NCI-H187 (cell line): ENCODE measurements around the gene SLC4A4.
A peak's percentile ranks its signal among the peaks of the same experiment; 100 is the strongest.

Experiments
- DNase-seq, 2 experiments: peaks; one replicate each; lab custom pipeline; 2025; lab: John Stamatoyannopoulos, UW

SLC4A4 gene

DNA sequence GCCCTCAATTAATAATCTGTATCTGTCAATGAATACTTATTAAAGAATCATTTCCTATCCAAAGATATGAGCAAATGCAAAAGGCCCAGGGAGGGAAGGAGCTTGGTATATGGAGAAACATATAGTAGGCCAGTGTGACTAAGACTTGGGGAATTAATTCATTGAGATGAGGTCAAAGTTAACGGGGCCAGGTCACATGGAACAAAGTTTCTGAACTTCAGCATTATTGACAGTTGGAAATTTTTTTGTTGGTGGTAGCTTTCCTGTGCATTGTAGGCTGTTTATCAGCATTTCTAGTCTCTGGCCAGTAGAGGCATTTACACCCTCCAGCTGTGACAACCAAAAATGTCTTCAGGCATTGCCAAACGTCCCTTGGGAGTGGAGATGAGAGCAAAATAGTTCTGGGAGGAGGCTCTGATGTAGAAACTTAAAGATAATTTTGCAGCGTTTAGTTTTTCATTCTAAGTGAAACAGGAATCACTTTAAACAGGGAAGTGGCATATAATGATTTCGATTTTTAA lies 202.0 kb downstream of the SLC4A4 start:
- no peak for DNase-seq

DNA sequence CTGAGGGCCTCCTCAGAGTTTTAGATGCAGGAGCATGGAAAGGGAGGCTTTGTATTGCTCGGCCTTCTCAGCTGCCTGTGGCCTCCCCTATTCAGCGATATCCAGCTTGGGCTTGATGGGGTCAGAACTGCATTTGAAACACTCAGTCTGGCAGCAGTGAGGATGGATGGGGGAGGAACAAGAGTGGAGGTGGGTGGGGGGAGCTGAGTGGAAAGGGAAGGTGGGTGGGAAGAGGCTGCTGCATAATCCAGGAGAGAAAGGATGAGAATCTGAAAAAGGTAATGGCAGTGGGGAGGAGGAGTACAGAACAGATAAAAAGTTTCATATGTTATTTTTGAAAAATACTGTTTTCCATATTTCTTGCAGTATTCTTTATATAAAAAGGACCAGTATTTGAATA lies 202.7 kb downstream of the SLC4A4 start:
- no peak for DNase-seq

DNA sequence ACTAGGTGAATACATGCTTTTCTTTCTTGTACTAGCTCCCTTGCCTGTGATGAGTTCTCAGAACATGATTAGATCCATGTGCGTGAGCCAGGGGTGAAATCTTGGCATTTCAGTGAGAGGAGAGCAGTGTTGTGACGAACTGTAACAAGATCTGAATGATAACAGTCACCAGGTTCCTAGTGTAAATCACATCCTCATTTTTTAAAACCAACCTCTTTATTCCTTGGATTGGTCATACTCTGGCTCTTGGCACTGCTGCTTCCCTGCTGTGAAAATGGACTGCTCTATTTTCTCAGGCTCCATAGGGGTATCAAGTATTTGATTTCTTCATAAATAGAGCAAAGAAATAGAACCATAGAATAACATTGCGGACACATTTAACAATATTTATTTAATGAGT lies 206.3 kb downstream of the SLC4A4 start:
- DNase-seq: no peak

DNA sequence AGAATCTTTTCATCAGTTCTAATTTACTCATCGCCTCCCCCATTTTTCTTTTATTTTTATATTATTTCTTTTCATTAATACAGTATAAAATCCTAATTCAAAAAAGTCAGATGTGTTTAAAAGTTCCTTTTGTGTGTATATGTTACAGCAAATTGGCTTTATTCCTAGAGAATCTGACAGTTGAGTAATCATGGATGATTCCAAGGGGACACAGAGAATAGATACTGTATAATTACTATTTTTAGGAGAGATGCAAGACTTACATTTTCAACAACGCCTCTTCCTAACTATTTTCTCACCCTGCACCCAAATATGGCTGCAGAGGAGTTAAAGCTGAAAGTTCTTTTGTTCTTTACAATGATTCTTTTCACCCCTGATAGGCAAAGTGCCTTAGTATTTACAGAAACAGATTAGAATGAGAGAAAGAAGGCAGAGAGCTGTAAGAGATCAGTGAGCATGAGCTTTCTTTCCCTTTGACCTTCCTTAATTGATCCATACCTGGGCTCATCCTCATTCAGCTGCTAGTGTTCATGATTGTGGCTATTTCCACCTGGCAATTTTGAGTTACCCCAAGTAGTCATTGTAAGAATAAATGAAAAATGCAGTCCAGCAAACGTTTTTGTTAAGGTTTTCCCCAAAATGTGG lies 210.8 kb downstream of the SLC4A4 start:
- no peak for DNase-seq

DNA sequence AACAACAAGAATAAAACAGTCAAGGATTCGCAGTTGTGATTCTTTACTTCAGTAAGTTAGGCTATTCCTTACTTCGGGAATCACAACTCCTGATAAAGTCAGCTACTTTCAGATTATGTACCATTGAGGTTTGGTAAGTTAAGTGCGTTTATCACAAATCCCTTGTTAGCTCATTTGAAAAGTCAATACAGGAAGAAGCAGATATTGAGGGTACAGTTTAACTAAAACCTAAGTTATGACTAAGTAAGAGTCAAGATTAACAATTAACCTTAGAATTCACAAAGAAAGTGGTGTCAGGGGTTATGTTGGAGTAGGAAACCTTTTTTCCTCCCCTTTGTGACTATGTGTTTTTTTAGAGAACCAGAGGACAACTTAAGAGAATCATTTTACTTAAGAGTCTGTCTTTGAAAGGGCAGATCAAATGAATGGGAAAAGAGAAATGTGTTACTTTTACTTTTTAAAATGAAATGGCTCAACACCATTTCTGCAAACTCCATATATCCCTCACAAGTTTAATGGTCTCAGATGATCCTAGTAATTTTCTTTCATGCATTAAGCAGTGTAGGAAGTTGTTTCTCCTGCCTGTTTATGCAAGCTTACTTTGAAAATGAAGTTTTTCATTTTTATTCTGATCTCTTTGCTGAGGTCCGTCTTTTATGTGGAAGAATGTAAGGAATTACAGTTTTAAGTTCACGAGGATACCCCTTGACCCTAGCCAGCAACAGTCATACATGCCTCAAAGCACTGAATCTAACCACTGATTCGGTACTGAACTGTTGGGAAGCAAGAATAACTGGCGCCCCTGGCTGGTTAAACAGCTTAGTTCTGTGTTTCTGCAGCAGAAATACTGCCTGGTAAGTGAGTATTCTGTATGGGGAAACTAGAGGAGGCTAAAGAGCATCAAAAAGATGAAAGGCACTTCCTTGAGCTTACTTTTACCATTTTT lies 211.7 kb downstream of the SLC4A4 start:
- no peak for DNase-seq

DNA sequence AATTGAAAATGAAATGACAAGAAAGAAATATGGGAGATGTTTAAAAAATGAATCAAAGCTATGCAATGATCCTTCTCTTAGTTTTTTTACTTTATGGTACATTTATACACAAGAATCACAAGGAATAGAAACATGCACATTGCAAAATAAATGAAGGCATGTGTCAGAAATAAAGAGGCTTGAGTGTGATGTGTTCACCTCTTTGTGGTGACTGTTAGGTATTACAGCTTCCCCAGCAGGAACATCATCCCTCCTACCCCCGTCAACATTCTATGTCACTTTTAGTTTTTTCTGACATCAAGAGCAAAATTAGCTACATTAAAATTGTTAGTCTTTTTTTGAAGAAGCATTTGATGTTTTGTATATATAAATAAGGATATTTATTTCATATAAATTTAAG lies 214.8 kb downstream of the SLC4A4 start:
- DNase-seq: no peak

DNA sequence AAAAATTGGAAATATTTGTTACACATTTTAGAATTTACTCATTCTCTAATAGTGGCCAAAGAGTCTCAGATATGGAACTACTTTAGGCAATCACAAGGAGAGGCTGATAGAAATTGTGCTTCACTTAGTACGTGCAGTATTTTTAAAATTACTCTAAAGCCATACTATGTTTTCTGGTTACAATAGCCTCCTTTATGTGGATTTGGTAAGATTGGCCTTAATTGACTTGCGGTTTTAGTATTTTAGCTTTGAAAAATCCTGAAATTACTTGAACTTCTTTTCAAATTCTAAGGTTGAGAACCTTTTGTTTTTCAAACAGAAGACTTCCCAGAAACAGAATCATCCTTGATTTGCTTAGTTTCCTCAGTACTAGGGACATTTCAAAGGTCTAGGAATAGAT lies 215.2 kb downstream of the SLC4A4 start:
- no peak for DNase-seq

DNA sequence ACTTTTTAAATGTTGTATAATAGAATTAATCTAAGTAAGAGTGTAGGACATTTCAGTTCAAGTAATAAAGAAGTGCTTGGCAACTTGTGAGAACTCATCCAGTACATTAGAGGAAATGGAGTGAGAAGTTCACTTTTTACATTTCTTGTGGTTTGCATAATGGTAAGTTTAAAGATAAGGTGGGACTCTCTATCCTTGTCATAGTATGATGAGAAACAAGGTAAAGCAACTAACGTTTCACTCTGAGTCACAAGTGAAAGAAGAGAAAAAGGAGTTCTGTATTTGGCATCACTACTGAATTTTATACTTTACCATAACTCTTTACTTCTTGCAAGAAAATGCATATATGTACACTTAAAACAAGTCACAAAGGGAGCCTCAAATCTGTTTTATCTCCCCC lies 219.4 kb downstream of the SLC4A4 start:
- DNase-seq: no peak

DNA sequence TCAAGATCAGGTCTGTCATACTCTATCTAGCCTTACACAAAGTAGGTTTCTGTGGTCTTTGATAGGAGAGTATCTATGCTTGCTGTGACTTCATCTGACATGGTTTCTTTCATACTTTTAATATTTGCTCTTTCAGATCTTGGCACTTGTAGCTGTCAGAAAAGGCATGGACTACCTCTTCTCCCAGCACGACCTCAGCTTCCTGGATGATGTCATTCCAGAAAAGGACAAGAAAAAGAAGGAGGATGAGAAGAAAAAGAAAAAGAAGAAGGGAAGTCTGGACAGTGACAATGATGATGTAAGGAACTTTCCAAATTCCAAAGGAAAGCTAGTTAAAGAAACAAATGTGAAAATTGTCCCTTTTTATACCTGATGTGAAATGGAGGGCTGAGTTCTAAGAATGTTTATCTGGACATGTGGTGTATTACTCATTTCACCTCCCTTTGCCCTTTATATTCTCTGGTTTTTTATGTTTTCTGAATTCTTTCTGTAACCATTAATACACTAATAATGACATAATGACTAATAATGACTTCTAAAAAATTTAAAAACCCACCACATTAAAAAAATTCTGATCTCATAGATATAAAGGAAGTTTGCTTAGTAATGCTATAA lies 221.2 kb downstream of the SLC4A4 start:
- no peak for DNase-seq

DNA sequence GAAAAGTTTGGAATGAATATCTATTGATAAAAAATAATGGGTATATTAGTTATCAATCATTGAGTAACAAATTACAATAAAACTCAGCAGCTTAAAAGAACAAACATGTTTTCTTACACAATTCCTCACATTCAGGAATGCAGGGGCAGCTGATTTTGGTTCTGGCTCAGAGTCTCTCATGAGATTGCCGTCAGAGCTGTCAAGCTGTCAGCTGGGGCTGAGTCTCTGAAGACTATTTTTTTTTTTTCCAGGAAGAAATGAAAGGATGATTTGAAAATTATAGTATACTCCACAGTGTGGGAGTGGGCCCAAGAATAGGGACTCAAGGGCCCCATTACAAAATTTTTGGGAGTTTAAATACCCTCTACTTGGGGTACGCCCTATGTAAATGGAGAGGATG lies 226.0 kb downstream of the SLC4A4 start:
- DNase-seq: no peak

DNA sequence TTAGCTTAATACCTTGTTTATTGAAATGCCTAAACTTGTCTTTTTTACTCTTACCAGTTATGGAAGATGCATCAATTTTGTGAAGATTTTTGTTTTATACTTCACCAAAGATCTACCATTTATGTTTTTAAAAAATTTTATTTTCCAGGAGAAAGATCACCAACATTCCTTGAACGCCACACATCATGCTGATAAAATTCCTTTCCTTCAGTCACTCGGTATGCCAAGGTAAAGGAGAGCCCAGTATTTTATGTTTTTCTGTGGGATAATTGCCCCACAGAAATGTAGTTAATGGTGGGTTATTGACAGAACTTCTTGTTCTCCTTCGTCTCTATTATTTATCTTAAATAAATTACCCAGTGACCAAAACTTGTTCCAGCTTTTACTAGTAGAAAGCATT lies 228.0 kb downstream of the SLC4A4 start:
- no peak for DNase-seq

DNA sequence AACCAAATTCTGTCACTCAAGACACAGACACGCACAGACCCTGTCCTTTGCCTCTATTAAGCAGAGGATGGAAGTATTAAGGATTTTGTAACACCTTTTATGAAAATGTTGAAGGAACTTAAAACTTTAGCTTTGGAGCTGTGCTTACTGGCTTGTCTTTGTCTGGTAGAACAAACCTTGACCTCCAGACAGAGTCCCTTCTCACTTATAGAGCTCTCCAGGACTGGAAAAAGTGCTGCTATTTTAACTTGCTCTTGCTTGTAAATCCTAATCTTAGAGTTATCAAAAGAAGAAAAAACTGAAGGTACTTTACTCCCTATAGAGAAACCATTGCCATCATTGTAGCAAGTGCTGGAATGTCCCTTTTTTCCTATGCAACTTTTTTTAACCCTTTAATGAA lies 229.3 kb downstream of the SLC4A4 start:
- DNase-seq: no peak

DNA sequence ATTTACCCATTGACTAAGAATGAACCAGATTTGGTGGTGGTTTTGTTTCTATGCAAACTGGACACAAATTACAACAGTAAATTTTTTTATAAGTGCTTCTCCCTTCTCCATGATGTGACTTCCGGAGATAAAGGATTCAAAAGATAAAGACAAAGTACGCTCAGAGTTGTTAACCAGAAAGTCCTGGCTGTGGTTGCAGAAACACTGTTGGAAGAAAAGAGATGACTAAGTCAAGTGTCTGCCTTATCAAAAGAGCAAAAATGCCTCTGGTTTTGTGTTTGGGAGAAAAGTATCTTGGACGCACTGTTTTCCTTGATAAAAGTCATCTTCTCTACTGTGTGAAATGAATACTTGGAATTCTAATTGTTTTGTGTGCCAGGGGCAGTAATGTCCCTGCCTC lies 231.7 kb downstream of the SLC4A4 start:
- no peak for DNase-seq

DNA sequence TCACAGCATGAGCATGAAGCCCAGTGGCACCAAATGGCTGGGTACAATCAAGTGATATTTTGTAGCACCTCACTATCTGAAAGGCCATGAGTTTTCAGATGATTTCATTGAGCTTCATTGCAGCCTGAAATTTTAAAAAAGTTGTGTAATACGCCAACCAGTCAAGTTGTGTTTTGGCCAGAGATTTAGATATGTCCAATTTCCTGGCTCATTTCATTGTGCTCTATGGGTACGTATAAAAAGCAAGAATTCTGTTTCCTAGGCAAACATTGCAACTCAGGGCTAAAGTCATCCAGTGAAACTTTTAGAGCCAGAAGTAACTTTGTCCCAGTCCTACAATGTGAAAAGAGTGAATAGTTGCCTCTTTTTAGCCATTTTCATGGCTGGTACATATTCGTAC lies 232.5 kb downstream of the SLC4A4 start:
- DNase-seq: no peak

DNA sequence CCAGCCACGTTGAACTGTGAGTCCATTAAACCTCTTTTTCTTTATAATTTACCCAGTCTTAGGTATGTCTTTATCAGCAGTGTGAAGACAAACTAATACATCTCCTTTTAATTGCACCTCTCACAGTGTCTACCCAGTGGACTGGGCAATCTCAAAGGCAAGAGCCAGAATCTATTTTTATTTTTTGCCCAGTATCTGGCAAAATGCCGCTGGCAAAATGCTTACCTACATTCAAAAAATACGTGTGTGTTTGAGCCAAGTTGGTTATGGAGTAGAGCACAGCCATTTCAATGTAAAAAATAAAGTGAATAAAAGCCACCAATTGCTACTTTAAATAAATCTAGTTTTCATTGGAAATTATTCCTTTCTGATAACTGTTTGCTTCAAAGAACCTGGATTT lies 245.2 kb downstream of the SLC4A4 start:
- no peak for DNase-seq

DNA sequence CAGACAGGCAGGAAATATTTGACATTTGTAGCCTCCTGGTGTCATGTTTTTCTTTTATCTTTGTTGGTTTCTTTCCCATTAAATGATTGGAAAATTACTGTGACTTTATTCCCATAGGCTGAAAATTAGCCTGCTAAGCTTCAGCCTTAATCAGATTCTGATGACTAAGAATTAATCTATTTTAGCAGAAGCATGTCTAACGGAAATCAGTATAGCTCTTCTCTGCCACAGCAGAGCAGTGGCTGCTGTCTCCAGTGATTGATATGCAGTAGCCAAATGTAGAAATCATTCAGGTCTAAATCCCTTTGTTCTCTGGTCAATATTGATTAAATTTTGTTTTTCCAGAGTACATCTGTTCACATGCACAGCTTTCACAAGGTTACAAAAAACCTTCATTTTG lies 245.8 kb downstream of the SLC4A4 start:
- no peak for DNase-seq

DNA sequence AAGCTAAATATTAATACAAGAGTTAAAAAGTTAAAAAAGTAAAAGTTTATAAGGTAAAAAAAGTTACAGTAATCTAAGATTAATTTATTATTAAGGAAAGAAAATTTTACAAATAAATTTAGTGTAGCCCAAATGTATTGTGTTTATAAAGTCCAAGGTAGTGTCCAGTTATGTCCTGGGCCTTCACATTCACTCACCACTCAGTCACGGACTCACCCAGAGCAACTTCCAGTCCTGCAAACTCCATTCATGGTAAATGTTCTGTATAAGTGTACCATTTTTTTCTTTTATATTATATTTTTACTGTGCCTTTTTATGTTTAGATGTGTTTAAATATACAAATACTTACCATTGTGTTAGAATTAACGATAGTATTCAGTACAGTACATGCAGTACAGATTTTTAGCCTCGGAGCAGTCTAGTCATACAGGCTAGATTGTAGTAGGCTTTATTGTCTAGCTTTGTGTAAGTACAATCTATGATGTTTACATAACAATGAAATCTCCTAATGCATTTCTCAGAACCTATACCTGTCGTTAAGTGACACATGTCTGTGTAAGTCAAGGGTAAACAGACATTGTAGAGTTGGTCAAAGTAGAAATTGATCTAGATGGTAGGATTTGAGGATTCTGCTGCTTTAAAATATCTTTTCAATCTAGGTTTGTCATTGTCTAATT lies 247.4 kb downstream of the SLC4A4 start:
- no peak for DNase-seq

DNA sequence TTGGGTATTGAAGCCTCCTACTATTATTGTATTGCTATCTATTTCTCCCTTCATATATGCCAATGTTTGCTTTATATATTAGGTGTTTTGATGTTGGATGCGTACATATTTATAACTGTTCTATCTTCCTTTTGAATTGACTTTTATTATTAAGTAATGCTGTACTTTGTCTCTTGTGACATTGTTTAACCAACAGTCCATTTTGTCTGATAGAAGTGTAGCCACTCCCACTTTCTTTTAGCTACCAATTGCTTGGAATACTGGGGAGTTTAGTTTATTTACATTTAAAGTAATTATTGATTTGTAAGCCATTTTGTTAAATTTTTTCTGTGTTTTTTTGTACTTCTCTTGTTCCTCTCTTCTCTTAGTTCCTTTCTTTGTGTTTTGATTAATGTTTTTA lies 249.2 kb downstream of the SLC4A4 start:
- no peak for DNase-seq

DNA sequence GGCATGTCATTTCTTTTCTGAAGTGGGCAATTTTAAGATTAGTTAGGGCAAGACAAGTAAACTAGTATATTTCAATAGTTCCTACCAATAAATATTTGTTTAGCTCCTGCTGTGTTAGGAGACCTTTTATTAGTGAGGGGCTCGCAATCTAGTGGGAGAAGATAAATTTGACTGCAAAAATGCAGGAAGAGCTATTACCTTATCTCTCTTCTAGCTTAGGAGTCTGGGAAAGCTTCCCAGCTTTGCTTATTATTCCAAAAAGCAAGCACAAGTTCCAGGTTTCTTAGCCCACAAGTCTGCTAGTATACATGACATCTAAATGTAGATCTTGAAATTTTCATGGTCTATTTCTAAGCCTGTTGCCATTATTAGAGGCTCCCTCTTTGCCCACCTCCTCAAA lies 254.0 kb downstream of the SLC4A4 start:
- no peak for DNase-seq

DNA sequence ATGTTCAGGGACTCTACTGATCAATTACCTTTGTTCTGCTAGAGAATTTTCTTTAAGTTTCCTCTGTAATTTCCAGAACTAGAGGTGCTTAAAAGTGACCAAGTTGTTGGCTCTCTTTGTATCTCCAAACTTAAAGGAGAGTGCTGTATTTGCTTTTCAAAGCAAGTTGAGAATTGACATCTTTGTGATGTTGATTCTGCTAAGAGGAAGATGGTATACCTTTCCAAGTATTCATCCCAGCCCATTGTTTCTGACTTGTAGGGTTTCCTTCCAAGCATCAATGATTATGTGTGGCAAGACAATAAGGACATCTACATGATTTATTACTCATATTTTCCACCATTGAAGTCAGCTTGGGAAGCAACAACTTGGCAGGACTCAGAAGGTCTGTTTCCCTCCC lies 254.5 kb downstream of the SLC4A4 start:
- peak in 1 of 2 experiments; percentile 30 for DNase-seq

DNA sequence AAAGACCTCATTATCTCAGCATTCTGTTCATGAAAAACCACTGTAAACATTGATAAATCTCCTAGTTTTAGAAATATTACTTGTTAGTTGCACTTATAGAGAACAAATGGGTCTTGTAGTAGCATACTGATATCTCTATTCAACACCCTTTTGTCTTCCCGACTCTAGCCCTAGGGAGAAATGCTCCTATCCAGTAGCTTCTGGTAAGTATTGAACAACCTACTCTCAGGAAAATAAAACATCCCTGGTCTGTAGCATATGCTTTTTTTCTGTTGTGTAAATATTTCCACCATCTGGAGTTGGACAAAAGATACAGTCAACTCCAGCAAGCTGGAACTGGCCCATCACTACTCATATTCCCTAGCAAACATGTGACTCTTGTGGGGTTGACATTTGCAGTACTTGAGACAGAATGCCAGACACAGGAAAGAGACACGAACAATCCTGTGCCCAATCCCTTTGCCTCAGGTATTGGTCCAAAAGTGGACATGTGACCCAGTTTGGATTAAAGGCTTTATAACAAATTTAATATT lies 256.8 kb downstream of the SLC4A4 start:
- peak; percentile 71 to 74 for DNase-seq

DNA sequence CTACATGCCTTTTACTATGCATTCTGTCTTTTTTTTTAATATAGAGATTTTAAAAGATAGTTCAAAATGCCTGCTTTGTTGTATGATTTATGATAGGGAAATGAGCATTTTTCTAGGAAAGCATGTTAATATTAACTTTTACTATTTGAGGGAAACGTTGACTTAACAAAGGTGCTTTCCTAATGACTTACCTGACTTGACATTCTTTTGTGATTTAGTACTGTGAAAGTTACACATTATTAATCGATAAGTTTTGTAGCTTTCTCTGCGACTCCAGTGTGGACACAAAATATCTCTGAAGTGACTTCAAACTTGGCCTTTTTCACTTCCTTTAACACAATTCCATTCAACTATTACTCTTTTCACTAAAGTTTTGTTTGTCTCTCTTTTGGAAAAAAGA lies 260.8 kb downstream of the SLC4A4 start:
- DNase-seq: no peak
